ENCODE data around the gene MANSC4. TPM values are rescaled to one million over a fixed set of nuclear protein-coding genes. Genes with fewer than 3 reads are reported as not detected.

Gene MANSC4
- total RNA-seq, 1 donor from 2014 or later = not detected

DNA sequence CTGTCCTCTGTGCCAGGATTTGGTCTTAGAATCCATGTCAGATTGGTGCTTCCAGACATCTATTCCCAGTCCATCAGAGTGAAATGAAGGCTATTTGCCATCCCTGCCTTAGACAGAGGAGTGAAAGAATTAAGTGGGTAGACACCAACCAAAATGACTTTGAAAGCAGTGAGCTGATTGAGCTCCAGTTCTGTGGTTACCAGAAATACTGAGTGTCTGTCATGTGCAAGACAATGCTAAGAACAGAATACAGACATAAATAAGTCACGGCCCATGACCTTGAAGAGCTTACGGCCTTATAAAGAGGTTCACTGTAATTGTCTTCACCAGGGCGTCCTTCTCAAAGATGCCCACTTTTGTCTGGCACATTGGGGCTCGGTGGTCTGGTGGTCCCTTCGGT, 21.6 kb upstream of the MANSC4 start:
- no peak for DNase-seq (ENCODE audit: low spot score)
- Mint-ChIP-seq H3K27ac (ENCODE audit: unreplicated experiment) (no peak overlapping the region), H3K4me1 (ENCODE audit: low read depth) (peaks cover 5% of the 10 kb centered on the region), H3K4me3 (ENCODE audit: unreplicated experiment) (no peak overlapping the region), H3K36me3 (ENCODE audit: low read depth) (peaks cover 23% of the 10 kb centered on the region), H3K9me3 (ENCODE audit: low read depth) (no peaks in the 10 kb centered on the region), H3K27me3 (ENCODE audit: low read depth) (no peaks in the 10 kb centered on the region)
- TF ChIP-seq, protein P1, sequence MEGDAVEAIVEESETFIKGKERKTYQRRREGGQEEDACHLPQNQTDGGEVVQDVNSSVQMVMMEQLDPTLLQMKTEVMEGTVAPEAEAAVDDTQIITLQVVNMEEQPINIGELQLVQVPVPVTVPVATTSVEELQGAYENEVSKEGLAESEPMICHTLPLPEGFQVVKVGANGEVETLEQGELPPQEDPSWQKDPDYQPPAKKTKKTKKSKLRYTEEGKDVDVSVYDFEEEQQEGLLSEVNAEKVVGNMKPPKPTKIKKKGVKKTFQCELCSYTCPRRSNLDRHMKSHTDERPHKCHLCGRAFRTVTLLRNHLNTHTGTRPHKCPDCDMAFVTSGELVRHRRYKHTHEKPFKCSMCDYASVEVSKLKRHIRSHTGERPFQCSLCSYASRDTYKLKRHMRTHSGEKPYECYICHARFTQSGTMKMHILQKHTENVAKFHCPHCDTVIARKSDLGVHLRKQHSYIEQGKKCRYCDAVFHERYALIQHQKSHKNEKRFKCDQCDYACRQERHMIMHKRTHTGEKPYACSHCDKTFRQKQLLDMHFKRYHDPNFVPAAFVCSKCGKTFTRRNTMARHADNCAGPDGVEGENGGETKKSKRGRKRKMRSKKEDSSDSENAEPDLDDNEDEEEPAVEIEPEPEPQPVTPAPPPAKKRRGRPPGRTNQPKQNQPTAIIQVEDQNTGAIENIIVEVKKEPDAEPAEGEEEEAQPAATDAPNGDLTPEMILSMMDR (IDR thresholded peaks at IDR 0.05) = no peak

DNA sequence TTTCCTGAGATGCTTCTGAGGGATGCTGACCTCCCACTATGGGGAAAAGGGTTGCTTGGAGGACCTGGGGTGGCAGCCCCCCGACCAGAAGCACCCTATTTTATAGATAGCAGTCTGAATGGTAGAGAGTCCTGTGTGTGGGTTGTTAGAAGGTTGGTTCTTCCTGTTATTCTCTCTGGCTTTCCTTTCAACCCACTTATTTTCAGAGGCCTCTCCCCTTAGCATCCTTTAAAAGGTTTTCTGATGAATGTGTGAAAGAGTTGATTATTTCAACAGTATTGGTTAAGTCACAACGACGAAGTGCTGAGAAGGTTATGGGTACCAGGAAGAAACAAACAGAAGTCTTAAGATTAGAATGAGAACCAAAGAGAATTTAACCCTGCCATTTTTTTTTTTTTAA, 20.8 kb upstream of the MANSC4 start:
- Mint-ChIP-seq H3K27me3 (ENCODE audit: low read depth) (no peaks in the 10 kb centered on the region), H3K9me3 (ENCODE audit: low read depth) (no peaks in the 10 kb centered on the region), H3K4me1 (ENCODE audit: low read depth) (peaks cover 5% of the 10 kb centered on the region), H3K27ac (ENCODE audit: unreplicated experiment) (no peak overlapping the region), H3K36me3 (ENCODE audit: low read depth) (peaks cover 23% of the 10 kb centered on the region), H3K4me3 (ENCODE audit: unreplicated experiment) (no peak overlapping the region)
- DNase-seq (ENCODE audit: low spot score) = no peak
- TF ChIP-seq, protein P1 (IDR thresholded peaks at IDR 0.05) = no peak

DNA sequence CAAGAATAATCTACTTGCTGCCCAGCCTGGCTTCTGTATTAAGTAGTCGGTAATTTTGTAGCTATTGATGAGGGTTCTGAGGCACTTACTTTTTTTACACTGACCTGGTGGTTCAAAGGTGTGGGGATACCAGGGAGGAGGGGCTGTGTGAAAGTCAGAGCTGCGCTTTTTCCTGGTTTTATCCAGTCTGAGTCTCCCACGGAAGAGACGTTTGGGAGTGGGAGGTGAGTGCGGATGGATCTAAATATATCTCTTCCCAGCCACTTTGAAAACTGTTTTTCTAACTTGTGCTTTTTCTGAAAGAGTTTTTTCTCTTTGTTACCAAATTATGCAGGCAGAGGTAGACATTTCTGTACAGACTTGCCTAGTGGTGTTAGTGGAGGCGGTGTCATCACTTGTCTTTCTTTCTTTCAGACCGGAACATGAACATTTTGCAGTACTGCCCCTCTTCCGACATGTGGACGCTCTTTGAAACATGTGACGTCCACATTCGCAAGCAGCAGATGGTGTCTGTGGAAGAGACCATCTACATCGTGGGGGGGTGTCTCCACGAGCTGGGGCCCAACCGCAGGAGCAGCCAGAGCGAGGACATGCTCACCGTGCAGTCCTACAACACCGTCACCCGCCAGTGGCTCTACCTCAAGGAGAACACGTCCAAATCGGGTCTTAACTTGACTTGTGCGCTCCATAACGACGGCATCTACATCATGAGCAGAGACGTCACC, 17.4 kb upstream of the MANSC4 start:
- no peak overlapping the region for H3K4me3 Mint-ChIP-seq (ENCODE audit: unreplicated experiment)
- H3K4me1 Mint-ChIP-seq (ENCODE audit: low read depth) = no peaks in the 10 kb centered on the region
- no peak for DNase-seq (ENCODE audit: low spot score)
- peaks cover 31% of the 10 kb centered on the region for H3K36me3 Mint-ChIP-seq (ENCODE audit: low read depth)
- no peaks in the 10 kb centered on the region for H3K9me3 Mint-ChIP-seq (ENCODE audit: low read depth)
- no peak overlapping the region for H3K27ac Mint-ChIP-seq (ENCODE audit: unreplicated experiment)
- no peaks in the 10 kb centered on the region for H3K27me3 Mint-ChIP-seq (ENCODE audit: low read depth)
- TF ChIP-seq, protein P1 (IDR thresholded peaks at IDR 0.05) = no peak

DNA sequence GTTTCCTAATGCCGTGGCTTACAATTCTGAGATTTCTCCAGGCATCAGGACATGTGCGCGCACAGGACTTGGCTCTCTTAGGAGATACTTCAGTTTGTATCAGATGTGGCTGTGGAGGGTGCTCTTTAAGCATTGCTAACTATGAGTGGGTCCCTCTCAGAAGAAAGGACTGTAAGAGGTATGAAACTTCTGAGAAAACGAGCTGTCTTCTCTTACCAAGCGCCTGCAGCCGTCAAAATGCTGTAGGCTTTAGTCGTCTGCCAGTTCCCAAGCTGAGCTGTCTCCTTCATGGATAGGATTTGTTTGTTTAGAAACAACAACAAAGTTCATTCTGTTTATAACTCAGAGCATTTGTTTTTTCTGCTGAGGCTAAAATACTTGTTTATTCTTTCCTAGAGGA, 16.1 kb upstream of the MANSC4 start:
- Mint-ChIP-seq H3K27ac (ENCODE audit: unreplicated experiment) (no peak overlapping the region), H3K4me3 (ENCODE audit: unreplicated experiment) (no peak overlapping the region), H3K4me1 (ENCODE audit: low read depth) (no peaks in the 10 kb centered on the region), H3K9me3 (ENCODE audit: low read depth) (no peaks in the 10 kb centered on the region), H3K36me3 (ENCODE audit: low read depth) (peaks cover 43% of the 10 kb centered on the region), H3K27me3 (ENCODE audit: low read depth) (no peaks in the 10 kb centered on the region)
- DNase-seq (ENCODE audit: low spot score) = no peak
- TF ChIP-seq, protein P1 (IDR thresholded peaks at IDR 0.05) = no peak

DNA sequence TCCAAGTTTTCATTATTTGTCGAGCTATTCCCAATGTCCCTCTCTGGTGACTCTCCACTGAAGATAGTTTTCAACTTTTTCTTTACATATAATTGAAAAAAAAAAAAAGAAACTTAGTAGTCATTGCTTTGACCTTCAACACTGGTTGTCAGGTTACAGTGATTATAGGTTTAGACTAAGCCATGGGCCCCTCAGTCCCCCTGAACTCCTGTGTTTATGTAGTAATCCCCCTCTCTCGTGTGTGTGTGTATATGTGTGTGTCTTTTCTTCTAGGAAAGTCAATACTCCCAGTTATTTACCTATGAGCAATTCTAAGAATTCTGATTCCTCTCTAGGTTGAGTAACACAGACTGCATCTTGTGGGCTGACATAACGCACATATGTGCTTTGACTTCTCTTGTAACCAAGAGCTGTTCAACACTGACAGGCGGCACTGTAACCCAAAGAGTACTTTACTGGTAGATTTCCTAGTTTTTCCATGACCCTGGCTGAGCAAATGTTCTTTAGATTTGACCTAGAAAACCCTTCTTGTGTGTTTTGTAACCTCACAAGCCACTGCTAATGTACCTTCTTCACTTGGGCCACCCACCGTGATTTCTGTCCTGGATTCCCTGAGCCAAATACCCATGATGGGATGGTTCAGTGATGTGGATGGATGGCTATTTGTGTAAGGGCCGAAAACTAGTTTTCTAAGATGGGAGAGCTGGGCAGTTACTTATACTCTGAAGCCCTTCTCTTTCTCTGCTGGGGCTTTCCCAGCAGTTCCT, 15.0 kb upstream of the MANSC4 start:
- H3K27ac Mint-ChIP-seq (ENCODE audit: unreplicated experiment) = no peak overlapping the region
- H3K27me3 Mint-ChIP-seq (ENCODE audit: low read depth) = no peaks in the 10 kb centered on the region

More for the DNA sequence above, 15.0 kb upstream of the MANSC4 start:
- Mint-ChIP-seq H3K9me3 (ENCODE audit: low read depth) (no peaks in the 10 kb centered on the region), H3K4me1 (ENCODE audit: low read depth) (no peaks in the 10 kb centered on the region), H3K4me3 (ENCODE audit: unreplicated experiment) (no peak overlapping the region), H3K36me3 (ENCODE audit: low read depth) (peaks cover 40% of the 10 kb centered on the region)
- TF ChIP-seq, protein P1 (IDR thresholded peaks at IDR 0.05) = no peak
- DNase-seq (ENCODE audit: low spot score) = no peak
